Chondrocyte (in vitro differentiated cells): ENCODE results near the gene SST. TPM values are rescaled to one million over a fixed set of nuclear protein-coding genes. Genes with fewer than 3 reads are reported as not detected.
"Not testable (repeated sequence)": the region's sequence is repeated elsewhere in the genome, so short reads cannot be mapped to it uniquely, and the experiment has no call there.

Experiments
- DNase-seq: peaks from one replicate; pipeline ENCODE4 v3.0.0; 2021; ENCODE audit warnings: mixed read lengths, low spot score
- H3K27ac Mint-ChIP-seq: one replicate; pipeline ENCODE4 v1.8.0; 2021; ENCODE audit warnings: mild to moderate bottlenecking, moderate library complexity, mixed read lengths; ENCODE audit not compliant: unreplicated experiment
- H3K27me3 Mint-ChIP-seq: 2 replicates; pipeline ENCODE4 v1.8.0; 2021; ENCODE audit warnings: low read depth, mixed read lengths
- H3K36me3 Mint-ChIP-seq: 2 replicates; pipeline ENCODE4 v1.8.0; 2021; ENCODE audit warnings: low read depth, mixed read lengths
- H3K4me1 Mint-ChIP-seq: 2 replicates; pipeline ENCODE4 v1.8.0; 2021; ENCODE audit warnings: low read depth, mild to moderate bottlenecking, mixed read lengths
- H3K4me3 Mint-ChIP-seq: one replicate; pipeline ENCODE4 v1.8.0; 2021; ENCODE audit warnings: mild to moderate bottlenecking, moderate library complexity, mixed read lengths; ENCODE audit not compliant: unreplicated experiment
- H3K9me3 Mint-ChIP-seq: 2 replicates; pipeline ENCODE4 v1.8.0; 2021; ENCODE audit warnings: low read depth, mixed read lengths
- total RNA-seq: library from RNA; stranded (reverse); gene quantifications from 3 replicates; pipeline ENCODE4 v1.2.1, GENCODE V29; 2021
- TF ChIP-seq, protein P1 (sequence below): fragments of 200-600 bp; sonication (generic); IDR thresholded peaks from 2 replicates; pipeline ENCODE4 v1.5.0; 2021; ENCODE audit warnings: antibody characterized with exemption, mild to moderate bottlenecking, moderate library complexity

The SST gene
- total RNA-seq, 1 donor from 2014 or later: not detected

DNA sequence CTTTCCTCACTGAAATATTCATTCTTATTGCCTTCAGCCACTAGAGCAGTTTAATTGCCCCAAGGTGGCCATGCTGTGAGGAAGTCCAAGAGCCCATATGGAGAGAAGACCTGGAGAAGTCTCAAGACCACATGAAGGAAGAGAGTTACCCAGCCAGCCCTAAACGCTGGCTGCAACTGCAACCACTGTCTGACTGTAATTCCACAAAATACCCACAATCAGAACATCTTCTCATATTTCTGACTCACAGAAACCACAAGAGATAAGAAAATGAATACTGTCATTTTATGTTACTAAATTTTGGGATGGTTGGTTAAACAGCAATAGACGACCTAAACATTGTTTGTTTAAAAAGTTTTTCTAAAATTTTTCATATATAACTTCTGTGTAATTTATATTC, 14.7 kb upstream of the SST start:
- Mint-ChIP-seq H3K4me1 (no peaks in the 10 kb centered on the region), H3K36me3 (peaks cover 2% of the 10 kb centered on the region), H3K4me3 (no peak overlapping the region), H3K27ac (no peak overlapping the region), H3K27me3 (peaks cover 29% of the 10 kb centered on the region), H3K9me3 (peaks cover 17% of the 10 kb centered on the region)
- no peak for DNase-seq
- TF ChIP-seq, protein P1, sequence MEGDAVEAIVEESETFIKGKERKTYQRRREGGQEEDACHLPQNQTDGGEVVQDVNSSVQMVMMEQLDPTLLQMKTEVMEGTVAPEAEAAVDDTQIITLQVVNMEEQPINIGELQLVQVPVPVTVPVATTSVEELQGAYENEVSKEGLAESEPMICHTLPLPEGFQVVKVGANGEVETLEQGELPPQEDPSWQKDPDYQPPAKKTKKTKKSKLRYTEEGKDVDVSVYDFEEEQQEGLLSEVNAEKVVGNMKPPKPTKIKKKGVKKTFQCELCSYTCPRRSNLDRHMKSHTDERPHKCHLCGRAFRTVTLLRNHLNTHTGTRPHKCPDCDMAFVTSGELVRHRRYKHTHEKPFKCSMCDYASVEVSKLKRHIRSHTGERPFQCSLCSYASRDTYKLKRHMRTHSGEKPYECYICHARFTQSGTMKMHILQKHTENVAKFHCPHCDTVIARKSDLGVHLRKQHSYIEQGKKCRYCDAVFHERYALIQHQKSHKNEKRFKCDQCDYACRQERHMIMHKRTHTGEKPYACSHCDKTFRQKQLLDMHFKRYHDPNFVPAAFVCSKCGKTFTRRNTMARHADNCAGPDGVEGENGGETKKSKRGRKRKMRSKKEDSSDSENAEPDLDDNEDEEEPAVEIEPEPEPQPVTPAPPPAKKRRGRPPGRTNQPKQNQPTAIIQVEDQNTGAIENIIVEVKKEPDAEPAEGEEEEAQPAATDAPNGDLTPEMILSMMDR: no peak

DNA sequence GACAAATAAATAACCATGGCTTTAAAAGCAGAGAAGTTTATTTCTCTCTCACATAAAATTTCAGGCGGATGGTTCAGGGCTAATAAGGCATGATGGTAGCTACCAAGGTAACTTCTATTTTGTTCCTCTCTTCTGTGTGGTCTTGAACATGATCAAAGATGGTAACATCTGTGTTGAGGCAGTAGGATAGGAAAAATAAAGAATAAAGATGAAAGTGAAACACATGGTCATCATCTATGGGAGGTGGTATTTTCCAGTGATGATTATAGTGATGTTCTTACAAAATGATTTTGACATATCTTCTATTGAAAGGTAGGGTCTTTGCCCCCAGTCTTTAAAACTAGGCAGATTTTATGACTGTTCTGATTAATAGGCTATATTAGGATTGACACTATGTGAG, 14.2 kb upstream of the SST start:
- no peak for DNase-seq
- H3K4me1 Mint-ChIP-seq: peaks cover 2% of the 10 kb centered on the region
- peaks cover 17% of the 10 kb centered on the region for H3K9me3 Mint-ChIP-seq
- no peak overlapping the region for H3K27ac Mint-ChIP-seq
- TF ChIP-seq, protein P1: no peak
- H3K4me3 Mint-ChIP-seq: no peak overlapping the region
- H3K36me3 Mint-ChIP-seq: peaks cover 2% of the 10 kb centered on the region
- H3K27me3 Mint-ChIP-seq: peaks cover 29% of the 10 kb centered on the region

DNA sequence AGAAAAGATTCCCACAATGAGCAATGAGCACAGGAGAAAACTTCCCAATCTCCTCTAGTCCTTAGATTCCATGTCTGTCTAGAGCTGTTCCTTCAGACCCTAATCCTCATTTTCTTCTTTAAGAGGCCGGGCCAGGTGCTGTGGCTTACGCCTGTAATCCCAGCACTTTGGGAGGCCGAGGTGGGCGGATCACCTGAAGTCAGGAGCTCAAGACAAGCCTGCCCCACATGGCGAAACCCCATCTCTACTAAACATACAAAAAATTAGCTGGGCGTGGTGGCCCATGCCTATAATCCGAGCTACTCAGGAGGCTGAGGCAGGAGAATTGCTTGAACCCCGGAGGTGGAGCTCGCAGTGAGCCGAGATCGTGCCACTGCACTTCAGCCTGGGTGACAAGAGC, 11.6 kb upstream of the SST start:
- DNase-seq, H3K27ac Mint-ChIP-seq, H3K4me1 Mint-ChIP-seq, H3K4me3 Mint-ChIP-seq, H3K36me3 Mint-ChIP-seq: not testable (repeated sequence)
- peaks cover 21% of the 10 kb centered on the region for H3K27me3 Mint-ChIP-seq
- H3K9me3 Mint-ChIP-seq: peaks cover 16% of the 10 kb centered on the region

DNA sequence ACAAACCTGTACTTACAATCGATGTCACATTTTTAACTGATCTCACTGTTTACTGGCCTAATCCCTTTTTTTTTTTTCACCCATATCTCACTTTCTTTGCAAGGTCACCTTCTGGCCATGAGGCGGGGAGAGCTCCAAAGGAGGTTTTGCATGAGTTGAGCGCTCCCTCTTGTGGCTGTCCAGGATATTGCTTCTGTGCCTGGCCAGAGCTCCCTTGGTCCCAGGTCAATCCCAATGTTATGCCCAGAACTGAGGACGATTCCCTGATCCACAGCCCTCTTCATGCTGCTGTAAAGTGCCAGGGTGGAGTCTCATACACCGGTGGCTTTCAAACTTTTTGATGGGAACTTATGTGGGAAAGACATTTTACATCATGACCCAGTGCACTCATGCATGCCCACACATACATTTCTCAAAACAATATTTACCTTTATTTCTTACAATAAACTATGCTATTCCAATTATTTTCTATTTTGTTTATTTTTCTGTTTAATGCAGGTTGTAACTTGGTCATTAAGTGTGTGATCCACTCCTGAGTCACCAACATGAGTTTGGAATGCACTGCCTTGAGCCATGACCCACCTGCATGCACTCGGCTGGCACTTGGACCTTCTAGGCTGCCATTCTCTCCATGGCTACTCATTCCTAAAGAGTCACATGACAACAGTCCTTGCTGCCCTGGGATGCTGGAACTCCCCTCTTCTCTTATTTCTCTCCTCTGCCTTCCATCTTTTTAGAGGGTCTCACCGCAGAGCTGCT, 9.6 kb upstream of the SST start:
- peaks cover 8% of the 10 kb centered on the region for H3K4me1 Mint-ChIP-seq
- H3K9me3 Mint-ChIP-seq: peaks cover 3% of the 10 kb centered on the region
- no peak overlapping the region for H3K27ac Mint-ChIP-seq
- no peaks in the 10 kb centered on the region for H3K36me3 Mint-ChIP-seq
- TF ChIP-seq, protein P1: peak; percentile 81
- H3K27me3 Mint-ChIP-seq: peaks cover 33% of the 10 kb centered on the region
- H3K4me3 Mint-ChIP-seq: no peak overlapping the region
- no peak for DNase-seq

DNA sequence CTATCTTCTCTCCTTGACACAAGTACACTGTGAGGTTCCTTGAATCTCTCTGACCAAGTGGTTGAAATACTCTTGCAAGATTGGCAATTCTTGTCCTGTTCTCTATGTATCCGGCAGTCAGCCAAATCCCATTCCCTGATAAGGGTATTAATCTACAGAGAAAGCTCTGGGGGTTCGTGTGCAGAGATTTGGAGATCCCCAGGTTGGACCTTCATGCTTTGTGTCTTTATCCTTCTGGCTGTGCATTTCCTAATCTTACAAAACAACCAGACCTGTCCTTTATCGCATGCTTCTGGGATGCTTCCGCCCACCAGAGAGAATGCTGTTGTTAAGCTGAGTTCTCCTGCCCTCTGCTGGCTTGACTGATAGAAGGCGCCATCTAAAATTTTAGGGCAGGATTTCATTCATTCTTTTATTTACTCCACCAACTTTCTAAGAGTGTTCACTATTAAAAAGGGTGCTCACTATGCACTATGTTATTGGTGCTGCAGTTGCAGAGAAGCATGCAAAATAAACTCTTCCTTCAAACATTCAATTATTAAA, 8.6 kb upstream of the SST start:
- peaks cover 8% of the 10 kb centered on the region for H3K4me1 Mint-ChIP-seq
- TF ChIP-seq, protein P1: peak; percentile 81
- no peak for DNase-seq
- H3K36me3 Mint-ChIP-seq: no peaks in the 10 kb centered on the region
- H3K9me3 Mint-ChIP-seq: no peaks in the 10 kb centered on the region
- H3K27me3 Mint-ChIP-seq: peaks cover 40% of the 10 kb centered on the region
- no peak overlapping the region for H3K27ac Mint-ChIP-seq
- H3K4me3 Mint-ChIP-seq: no peak overlapping the region

DNA sequence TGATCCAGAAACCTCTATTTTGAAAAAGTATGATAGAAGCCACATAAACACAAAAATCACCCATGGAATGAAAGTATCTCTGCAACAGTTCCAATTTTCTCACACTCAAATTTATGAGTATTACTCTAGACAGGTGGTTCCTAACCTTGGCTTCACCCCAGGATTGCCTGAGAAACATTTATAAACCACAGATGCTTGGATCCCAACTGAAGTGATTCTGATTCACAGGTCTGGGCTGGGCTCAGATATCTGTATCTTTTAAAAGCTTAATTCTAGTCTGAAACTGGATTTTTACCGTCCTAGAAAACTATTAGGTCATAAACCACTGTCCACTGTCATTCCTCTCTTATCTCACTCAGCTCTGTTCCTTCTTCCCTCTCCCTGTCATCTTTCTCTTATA, 7.4 kb upstream of the SST start:
- DNase-seq: no peak
- Mint-ChIP-seq H3K36me3 (no peaks in the 10 kb centered on the region), H3K27me3 (peaks cover 43% of the 10 kb centered on the region), H3K9me3 (no peaks in the 10 kb centered on the region), H3K4me3 (no peak overlapping the region), H3K4me1 (peaks cover 8% of the 10 kb centered on the region), H3K27ac (no peak overlapping the region)
- TF ChIP-seq, protein P1: no peak
